Prostate gland (tissue), 2 donors: Measurements from ENCODE around the gene CASP12.

Source experiments
- POLR2AphosphoS5 ChIP-seq: sonication (generic); formaldehyde crosslinking; IDR thresholded peaks from one replicate; pipeline ENCODE4 v1.6.1; 2017; ENCODE audit warnings: antibody characterized with exemption
- TF ChIP-seq, protein P1 (sequence below), 4 experiments: fragments of 200-600 bp in 2 of 4; fragments of 450-650 bp in 2 of 4; sonication (generic) in 2 of 4; IDR thresholded peaks; 1 replicate in 3 of 4; 2 replicates in 1 of 4; pipeline ENCODE4 v1.5.1; 2016 to 2019; ENCODE audit warnings: antibody characterized with exemption in 4 of 4, mild to moderate bottlenecking in 2 of 4, moderate library complexity in 2 of 4

DNA sequence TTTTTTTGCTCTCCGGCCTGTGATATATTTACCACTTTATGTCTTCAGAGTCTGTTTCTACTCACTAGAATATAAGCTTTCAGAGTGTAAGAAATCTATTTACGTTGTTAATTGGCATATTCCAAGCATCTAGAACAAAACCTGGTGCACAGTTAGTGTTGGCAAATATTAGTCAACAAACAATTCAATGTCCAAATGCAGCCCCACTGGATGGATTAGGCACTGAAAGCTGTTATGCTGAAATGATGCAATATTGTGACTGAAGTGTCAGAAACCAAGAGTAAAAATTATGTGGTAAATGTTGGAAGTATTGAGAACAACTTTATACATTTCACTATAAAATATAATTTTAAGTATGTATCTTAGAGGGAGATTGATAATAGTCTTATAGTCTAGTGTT lies 45.3 kb upstream of the CASP12 start:
- TF ChIP-seq, protein P1, sequence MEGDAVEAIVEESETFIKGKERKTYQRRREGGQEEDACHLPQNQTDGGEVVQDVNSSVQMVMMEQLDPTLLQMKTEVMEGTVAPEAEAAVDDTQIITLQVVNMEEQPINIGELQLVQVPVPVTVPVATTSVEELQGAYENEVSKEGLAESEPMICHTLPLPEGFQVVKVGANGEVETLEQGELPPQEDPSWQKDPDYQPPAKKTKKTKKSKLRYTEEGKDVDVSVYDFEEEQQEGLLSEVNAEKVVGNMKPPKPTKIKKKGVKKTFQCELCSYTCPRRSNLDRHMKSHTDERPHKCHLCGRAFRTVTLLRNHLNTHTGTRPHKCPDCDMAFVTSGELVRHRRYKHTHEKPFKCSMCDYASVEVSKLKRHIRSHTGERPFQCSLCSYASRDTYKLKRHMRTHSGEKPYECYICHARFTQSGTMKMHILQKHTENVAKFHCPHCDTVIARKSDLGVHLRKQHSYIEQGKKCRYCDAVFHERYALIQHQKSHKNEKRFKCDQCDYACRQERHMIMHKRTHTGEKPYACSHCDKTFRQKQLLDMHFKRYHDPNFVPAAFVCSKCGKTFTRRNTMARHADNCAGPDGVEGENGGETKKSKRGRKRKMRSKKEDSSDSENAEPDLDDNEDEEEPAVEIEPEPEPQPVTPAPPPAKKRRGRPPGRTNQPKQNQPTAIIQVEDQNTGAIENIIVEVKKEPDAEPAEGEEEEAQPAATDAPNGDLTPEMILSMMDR (IDR thresholded peaks at IDR 0.05): no peak
- no peak for TF ChIP-seq POLR2AphosphoS5
